GF-D8 (cell line): ENCODE results near the gene POLN.

Source experiments
- DNase-seq: peaks from one replicate; lab custom pipeline; 2025; lab: John Stamatoyannopoulos, UW

POLN gene

DNA sequence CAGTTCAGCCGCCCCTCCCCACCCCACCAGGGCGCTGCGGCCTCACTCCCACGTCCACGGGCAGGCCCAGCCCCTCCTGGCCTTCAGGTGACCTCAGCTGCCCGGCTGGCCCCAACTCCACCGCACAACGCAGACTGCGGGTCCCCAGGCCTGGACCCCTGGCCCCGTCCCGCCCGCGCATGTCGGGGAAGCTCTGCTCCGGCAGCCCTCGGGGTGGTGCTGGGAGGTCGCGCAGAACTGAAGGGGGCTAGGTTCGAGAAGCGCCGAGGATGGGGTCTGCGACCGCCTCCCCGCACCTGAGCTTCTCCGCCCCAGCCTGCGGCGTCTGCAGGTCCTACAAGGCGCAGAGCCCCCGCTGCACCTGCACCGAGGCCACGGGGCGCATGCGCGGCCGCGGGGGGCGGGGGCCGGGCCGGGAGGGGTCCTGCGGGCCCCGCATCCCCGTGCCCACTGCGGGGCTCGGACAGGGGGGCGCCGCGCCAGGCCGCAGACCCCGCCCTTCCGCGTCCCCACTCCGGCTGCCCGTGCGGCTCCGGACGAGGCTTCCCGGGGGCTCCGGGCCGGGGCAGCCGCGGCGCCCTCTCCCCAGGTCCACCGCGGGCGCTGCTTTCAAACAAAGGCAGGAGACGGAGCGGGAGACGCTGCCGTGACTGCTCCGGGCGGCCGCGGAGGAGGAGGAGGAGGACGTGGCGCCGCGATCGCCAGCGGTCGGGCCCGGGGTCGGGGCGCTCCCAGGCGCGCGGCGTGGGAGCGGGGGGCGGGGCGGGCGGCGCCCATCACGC lies 183.5 kb downstream of the POLN start:
- DNase-seq, result no peak

DNA sequence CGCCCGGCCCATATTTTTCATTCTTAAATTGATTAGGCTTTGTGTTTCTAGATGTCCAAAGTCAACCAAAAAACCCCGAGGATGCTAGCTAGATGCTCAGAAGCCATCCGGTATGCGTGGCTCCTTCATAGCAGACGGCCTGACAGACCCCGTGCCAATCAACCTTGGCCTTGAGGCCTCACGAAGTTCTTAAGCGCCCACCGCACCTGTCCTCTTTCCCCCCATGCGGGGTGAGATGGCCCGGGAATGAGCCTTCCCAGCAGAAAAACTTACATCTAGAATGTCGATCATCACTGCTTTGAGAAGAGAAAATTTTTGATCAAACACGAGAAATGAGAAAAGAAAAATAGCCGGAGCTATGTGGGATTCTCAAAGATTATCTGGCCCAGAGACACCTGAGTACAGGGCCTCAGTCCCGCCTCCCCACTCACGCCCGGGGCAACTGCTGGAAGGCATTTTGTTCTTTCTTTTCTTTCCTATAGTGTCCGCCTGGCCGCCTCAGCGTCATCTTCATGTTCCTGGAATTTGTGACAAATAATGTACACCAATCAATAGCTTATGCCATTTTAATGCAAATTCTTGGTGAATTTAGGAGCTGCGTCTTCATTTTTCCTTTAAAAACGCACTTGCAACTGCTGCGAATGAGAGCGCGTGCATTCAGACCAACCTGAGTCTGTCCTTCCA lies 184.4 kb downstream of the POLN start:
- no peak for DNase-seq

DNA sequence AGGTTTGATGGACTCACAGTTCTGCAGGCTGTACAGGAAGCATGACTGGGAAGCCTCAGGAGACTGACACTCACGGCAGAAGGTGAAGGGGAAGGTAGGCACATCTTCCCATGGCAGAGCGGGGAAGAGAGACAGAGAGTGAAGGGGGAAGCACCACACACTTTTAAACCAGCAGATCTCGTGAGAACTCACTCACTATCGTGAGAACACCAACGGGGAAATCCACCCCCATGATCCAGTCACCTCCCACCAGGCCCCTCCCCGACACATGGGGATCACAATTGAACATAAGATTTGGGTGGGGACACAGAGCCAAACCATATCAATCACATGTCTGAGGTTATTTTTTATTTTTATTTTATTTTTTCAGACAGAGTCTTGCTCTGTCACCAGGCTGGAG lies 187.7 kb downstream of the POLN start:
- DNase-seq, result no peak

DNA sequence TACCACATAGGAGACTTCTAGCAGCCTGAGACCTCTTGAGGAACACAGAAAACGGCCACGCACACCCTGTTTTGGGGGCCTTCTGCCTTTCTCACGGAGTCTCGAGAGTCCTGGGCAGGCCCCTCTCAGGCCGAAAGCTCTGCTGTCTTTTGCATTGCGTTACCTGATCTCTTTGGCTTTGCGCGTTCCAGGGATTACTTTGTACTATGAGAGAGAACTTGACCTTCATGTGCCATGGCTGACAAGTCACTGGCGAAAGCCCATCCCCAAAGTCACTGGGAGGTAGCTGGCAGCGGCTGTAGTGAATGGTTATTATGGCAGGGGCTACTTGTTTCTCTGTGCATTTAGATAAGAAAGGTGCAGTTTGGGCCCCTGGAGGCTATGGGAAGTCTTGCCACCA lies 190.8 kb downstream of the POLN start:
- no peak for DNase-seq

DNA sequence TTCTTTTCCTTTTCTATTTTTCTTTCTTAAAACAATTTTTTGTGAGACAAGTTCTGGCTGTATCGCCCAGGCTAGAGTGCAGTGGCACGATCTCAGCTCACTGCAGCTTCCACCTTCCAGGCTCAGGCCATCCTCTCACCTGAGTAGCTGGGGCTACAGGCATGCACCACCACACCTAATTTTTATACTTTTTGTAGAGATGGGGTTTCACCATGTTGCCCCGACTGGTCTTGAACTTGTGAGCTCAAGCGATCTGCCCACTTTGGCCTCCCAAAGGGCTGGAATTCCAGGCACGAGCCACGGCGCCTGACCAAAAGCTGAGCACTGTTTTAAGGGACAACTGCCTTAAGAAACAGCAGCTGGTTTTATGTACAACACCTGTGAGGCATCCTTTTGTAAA lies 192.1 kb downstream of the POLN start:
- DNase-seq, result no peak

DNA sequence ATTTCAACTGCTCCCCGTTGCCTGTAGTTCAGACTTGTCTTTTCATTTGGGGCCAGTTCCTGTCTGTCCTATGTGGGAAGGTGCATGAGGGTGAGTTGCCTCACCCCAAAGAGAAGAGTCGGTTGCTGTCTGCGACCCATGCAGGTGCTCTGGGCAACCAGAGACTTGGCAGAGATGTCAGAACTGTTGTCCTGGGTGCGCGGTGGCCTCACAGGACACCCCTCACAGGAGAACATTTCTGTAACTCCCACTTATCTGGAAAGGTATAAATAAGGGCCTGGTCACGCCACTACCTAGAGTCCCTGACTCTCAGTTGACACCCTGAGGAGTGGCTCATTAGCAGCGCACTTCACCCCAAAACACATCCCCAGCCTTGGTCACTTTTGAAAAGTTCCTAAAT lies 192.5 kb downstream of the POLN start:
- DNase-seq, result no peak

DNA sequence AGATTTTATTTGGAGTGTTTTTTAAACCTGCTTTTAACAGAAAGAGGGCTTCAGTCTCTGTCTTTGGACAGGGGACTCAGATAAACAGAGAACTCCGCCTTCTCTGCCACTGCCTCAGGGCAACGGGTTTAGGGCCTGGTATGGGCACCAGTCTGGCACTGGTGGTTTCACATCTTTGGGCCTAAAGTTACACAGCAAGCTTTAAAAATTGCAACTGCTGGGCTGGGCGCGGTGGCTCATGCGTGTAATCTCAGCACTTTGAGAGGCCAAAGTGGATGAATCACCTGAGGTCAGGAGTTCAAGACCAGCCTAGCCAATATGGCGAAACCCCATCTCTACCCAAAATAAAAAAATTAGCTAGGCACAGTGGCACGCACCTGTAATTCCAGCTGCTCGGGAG lies 193.1 kb downstream of the POLN start:
- no peak for DNase-seq

DNA sequence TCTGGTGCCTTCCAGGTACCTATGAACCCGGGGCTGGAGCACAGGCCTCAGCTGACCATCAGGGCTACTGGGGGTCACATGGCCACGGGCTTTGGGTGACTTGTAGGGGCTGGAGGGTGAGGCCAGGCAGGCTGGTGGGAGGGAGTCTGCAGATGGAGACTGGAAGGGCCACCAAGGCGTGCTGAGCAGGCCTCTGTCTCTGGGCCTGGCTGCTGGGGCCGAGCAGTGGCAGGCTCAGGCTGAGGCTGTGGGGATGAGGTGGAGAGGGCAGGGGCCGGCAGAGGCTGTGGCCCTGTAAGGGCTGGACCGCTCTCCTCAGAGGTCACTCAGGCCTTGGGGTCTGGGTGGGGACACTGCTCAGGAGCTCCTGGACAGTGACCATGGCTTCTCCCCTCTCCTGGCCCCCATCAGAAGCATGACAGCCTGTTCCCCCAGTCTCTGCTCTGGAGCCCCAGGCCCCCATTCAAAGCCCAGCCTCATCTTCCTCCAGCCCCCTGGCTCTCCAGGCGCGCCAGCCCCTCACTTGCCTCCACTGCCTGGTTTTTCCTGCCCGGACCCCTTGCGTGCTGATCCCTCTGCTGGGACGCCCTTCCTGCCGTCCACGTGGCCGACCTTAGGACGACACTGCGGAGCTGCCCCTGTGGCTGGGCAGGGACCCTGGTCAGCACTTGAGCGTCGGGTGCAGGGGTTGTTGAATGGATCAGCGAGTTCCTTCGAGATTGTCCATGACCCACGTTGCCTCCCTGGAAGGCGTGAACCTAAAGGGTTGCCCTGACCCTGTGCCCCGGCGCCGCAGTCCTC lies 193.9 kb downstream of the POLN start:
- DNase-seq, result no peak

DNA sequence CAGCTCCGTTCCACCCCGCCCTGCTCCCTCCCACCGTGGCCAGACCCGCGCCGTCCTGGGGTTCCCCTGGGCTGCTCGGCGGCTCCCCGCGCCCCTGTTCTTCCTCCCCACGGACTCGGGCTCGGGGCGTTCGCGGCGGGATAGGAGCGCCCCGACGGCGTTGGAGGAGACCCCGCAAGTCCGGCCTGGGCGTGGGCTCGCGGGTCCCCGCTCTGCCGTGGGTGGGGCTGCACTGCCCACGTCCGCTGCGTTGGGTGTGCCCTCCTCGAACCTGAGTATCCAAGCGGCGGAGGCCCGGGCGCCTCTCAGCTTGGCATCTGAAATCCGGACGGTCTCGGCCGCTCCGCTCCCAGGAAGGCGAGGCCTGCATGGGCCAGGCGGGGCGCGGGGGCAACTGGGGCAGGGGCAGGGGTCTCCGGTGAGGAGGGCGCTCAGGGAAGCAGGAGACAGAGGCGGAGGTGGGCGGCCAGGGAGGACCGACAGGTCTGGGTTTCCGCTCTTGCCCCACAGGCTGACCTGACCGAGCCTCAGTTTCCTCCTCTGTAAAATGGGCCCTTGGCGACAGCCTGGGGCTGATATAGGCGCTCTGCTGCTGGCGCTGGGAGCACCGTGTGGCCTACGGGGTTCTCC lies 194.8 kb downstream of the POLN start:
- no peak for DNase-seq

DNA sequence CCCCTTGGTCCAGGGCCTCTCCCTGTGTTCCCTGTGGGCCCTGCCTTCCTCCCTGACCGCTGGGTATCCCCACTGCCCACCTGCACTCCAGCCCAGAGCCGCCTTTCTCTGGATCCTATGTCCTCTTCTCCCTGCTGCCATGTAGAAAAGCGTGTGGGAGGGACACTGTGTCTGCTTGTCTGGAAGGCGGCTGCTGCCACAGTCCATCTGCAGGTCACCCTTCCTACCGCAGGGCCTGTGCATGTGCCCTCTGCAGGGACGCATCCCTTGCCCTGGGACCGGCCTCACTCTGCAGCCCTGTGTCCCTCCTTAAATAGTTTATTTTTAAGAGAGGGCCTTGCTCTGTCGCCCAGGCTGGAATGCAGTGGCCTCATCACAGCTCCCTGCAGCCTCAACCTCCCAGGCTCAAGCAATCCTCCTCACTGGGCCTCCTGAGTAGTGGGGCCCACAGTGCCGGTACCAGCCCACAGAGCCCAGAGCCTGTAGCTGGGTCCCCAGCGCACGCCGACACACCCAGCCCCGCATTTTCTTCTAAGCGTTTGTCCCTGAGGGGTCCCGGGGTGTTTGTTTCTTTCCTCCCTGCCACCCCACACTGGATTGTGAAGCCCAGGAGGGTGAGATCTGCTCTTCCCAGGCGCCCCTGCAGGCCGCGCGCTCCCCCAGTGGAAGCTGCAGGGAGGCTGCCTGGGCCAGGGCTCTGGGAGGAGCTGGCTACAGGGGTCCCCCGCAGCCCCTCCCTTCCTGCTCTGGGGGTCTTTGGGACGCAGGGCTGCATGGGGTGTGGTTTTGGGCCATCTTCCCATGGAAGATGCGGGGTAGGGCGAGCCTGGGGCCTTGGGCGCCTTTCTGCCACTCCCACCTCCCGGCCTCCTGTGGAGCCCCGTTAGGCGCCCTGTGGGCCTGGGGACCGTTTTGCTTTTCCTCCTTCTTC lies 195.6 kb downstream of the POLN start:
- no peak for DNase-seq

DNA sequence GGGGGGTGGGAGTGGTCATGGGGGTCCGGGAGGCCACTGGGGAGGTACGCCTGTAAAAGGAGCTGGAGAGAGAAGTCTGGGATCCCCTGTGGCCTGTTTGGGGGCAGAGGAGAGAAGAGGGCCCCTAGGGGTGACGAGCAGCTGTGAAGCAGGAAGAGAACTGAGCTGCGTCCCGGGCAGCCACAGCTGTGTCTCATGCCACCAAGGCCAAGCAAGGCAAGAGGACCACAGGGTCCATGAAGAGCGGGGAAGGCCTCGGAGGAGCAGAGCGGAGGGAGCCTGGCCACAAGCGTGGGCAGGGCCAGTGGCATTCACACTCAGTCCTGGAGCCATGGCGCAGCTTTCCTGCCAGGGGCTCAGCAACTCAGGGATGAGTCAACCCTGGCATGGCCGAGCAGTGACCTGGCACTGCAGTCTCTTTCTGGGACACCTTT lies 196.4 kb downstream of the POLN start:
- no peak for DNase-seq

DNA sequence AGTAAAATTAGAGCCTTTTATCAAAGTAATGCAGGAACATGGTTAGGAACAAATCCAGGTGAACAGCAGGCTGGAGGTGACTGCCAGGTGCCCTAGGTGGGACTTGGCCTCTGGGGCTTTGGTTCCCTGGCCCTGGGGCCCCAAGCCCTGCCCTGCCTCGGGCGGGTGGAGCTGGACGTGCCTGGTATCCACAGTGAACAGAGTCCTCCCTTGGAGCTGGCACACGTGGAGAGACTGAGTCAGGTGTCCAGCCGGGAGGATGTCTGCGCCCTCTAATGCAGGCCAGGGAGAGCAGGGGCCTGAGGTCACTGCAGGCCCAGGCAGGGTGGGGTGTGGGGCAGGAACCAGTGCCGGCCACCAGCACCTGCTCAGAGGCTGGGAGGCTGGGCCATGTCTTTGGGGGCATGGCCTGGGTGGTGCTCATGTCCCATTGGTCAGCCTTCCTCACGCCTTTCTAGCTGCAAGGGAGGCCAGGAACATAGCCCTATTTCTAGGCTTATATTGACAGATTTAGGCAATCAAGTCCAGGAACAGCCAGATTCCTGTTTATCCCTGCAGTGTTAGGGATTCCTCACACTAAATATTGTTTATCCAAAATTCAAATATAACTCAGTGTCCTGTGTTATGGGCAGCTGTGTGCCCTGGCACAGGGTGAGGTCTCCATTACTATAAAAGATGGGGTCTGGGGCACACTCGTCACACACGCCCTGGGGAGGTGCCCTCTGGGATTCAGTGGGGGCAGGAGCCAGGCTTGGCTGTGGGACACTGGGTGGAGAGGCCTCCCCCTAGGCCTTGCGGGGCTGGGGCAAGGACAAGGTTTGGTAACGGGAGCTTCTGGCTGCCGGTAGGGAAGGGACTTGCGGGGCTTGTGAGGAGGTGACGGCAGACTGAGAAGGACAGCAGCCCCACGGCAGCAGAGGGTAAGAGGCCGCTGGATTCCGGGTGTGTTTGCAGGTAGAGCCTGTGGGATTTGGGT lies 197.1 kb downstream of the POLN start:
- no peak for DNase-seq

DNA sequence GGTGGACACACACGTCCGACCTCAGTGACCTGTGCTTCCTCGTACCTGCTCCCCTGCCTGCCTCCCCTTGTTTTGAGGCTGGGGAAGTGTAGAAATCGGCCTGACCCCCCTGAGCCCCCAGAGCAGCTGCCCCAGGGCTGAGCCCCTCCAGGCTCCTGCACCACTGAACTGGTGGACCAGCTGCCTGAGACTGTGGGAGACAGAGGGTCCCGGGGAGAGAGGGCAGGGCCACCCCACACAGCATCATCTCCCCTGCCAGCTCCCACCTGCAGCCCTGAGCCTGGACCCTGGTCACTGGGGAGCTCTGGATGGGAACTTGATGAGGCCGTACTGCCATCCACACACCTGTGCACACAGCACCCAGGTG lies 197.8 kb downstream of the POLN start:
- no peak for DNase-seq

DNA sequence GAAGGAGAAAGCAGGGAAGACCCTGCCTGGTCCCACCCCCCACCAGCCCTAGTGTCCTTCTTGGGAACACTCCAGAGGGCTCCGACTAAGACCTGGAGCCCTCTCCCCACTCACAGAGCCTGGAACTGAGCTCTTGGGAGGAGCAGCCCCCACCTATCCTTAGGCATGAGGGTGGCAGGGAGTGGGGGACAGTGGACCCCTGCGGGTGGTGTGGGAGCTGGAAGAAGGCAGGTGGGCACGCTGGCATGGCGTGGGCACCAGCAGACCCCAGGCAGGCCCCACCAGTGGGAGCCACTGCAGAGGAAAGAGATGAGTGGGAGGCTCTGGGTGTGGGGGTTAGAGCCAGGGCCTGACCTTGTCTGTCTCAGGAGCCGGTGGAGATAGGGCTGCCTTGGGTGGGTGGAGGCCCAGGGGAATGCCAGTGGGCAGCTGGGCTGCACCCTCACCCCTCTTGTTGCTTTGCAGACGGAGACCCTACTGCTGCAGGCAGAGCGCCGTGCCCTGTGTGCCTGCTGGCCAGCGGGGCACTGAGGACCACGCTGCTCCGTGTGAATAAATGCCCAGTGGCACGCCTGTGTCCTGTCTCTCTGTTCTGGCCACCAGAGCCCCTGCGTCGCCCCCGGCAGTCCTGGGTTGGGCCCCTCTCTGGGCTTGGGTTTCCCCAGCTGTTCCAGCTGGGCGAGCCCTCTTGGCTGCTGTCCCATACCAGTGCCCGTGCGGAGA lies 198.4 kb downstream of the POLN start:
- no peak for DNase-seq

DNA sequence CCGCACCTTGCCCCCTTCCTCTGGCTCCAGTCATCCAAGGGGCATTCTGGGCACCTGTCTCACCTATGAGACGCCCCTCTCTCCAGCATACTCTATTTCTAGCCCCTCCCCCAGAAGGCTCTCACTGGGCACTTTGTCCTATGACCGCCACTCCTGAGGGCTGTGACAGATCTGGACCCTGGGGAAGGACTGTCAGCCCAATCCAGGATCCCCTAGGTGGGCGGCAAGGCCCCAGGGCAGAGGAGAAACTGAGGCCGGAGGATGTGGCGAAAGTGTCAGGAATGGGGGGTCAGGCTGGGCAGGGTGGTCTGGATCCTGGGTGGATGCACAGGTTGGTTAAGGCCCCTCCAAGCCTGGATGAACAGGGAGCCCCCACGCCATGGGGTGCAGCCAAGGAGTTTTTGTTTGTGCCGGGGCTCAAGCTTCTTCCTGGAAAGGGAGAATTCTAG lies 198.9 kb downstream of the POLN start:
- DNase-seq, result no peak

DNA sequence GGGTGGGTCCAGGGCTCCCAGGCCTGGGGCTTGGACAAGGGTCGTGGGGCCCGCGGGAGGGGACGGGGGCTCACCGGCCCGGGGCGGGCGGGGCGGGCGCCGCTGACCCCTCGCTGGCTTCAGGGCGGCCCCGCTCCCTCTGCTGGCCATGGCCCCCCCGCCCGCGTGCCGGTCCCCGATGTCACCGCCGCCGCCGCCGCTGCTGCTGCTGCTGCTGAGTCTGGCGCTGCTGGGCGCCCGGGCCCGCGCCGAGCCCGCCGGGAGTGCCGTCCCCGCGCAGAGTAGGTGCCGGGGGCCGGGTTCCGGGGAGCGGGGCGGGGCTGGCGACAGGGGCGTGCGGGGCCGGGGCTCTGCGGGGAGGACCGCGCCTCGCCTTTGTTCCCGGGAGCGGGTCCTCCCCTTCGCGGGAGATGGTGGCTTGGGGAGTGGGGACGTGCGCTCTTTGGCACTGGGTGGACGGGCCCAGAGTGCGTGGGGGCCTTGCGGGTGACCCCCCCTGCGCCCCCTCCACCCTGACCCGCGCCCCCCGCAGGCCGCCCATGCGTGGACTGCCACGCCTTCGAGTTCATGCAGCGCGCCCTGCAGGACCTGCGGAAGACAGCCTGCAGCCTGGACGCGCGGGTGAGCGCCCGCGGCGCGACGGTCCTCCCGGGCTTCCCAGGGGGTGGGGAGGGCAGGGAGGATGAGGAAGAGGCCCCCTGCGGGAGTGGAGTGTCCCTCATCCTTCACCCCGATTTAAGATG lies 199.5 kb downstream of the POLN start:
- DNase-seq, result no peak

DNA sequence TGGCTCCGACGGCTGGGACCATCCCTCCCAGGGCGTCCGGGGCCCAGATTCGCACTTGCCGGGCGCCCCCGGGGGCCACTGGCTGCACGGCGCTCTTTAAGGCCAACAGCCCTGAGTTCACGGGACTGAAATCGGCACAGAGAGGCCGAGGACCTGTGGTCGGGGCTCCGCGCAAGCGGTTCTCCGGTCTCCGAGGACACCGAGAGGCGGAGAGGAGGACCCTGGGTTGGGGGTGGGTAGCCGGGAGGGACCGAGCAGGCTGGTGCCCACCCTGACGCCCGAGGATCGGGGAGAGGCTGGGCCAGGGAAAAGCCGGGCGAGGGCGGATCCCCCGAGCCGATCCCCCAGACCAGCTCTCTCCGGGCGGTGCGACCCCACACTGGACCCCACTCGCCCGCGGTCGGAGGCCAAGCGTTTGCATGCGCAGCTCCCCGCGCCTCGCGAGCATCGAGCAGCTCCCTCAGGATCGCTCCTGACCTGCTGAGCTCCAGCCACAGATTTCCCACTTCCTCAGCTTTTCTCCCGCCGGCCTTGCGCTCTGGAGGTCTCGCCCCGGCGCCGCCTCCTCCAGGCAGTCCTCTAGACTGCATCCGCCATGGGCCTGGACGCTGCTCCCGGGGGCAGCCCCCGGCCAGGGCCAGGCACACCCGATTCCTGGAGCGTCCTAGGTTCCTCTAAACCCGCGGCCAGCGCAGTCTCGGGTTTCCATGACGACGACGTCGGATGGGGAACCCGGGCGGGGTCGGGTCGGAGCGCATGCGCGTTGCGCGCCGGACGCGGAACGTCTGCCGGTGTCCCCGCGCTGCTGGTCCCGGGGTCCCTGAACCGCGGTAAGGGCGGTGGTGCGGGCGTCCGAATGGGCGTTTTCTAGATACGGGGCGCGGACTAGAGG lies 200.4 kb downstream of the POLN start:
- DNase-seq, result peak; percentile 41
